Ishikawa (cell line): ENCODE data around the gene TBC1D22B.

ENCODE experiments used
- CEBPB ChIP-seq: IDR thresholded peaks from 2 replicates; pipeline ENCODE4 v1.6.1; 2012
- TF ChIP-seq, protein P1 (sequence below): IDR thresholded peaks from 2 replicates; pipeline ENCODE4 v1.6.1; 2012; ENCODE audit warnings: low read depth, mild to moderate bottlenecking

DNA sequence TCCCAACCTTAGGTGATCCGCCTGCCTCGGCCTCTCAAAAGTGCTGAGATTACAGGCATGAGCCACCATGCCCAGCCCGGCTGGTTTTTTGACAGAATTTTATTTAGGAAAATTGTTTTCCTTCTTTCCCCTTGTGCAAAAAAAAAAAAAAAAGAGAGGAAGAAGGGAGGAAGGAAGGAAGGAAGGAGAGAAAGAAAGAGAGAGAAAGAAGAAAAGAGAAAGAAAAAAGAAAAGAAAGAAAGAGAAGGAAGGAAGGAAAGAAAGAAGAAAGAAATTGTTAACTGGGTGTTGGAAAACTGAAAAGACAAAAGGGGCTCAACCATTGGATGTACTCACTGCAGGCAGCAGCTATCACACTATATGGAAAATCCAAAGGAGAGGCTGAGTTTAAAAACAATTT, 94.8 kb downstream of the TBC1D22B start:
- no peak for TF ChIP-seq CEBPB
- TF ChIP-seq, protein P1, sequence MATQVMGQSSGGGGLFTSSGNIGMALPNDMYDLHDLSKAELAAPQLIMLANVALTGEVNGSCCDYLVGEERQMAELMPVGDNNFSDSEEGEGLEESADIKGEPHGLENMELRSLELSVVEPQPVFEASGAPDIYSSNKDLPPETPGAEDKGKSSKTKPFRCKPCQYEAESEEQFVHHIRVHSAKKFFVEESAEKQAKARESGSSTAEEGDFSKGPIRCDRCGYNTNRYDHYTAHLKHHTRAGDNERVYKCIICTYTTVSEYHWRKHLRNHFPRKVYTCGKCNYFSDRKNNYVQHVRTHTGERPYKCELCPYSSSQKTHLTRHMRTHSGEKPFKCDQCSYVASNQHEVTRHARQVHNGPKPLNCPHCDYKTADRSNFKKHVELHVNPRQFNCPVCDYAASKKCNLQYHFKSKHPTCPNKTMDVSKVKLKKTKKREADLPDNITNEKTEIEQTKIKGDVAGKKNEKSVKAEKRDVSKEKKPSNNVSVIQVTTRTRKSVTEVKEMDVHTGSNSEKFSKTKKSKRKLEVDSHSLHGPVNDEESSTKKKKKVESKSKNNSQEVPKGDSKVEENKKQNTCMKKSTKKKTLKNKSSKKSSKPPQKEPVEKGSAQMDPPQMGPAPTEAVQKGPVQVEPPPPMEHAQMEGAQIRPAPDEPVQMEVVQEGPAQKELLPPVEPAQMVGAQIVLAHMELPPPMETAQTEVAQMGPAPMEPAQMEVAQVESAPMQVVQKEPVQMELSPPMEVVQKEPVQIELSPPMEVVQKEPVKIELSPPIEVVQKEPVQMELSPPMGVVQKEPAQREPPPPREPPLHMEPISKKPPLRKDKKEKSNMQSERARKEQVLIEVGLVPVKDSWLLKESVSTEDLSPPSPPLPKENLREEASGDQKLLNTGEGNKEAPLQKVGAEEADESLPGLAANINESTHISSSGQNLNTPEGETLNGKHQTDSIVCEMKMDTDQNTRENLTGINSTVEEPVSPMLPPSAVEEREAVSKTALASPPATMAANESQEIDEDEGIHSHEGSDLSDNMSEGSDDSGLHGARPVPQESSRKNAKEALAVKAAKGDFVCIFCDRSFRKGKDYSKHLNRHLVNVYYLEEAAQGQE = no peak
